HEK293T (cell line): ENCODE data around the gene ZNF69.
"Not testable (repeated sequence)": the region's sequence is repeated elsewhere in the genome, so short reads cannot be mapped to it uniquely, and the experiment has no call there.

Experiments used
- CTCF ChIA-PET: fragments of 350-600 bp; formaldehyde crosslinking; extraction: SDS; loops from one replicate; lab custom pipeline; 2021; ENCODE audit warnings: antibody characterized with exemption, inconsistent platforms; lab: Yijun Ruan, JAX
- POLR2A ChIA-PET: fragments of 350-600 bp; formaldehyde crosslinking; extraction: SDS; loops from one replicate; lab custom pipeline; 2020; ENCODE audit warnings: antibody characterized with exemption, inconsistent platforms; lab: Yijun Ruan, JAX
- DNase-seq: peaks from one replicate; pipeline ENCODE4 v3.0.0; 2012; ENCODE audit warnings: mixed read lengths; ENCODE audit errors: extremely low spot score
- ARNT ChIP-seq: fragments of 450-650 bp; IDR thresholded peaks from 2 replicates; pipeline ENCODE4 v1.6.1; 2017; ENCODE audit warnings: mild to moderate bottlenecking
- BHLHE40 ChIP-seq: fragments of 450-650 bp; IDR thresholded peaks from 2 replicates; pipeline ENCODE4 v1.6.1; 2016; ENCODE audit warnings: mild to moderate bottlenecking, moderate library complexity, borderline replicate concordance
- CTBP1 ChIP-seq: fragments of 450-650 bp; IDR thresholded peaks from 2 replicates; pipeline ENCODE4 v1.6.1; 2016; ENCODE audit warnings: borderline replicate concordance
- ELF4 ChIP-seq: fragments of 450-650 bp; IDR thresholded peaks from 2 replicates; pipeline ENCODE4 v1.6.1; 2017; ENCODE audit warnings: antibody characterized with exemption
- FOXA1 ChIP-seq: fragments of 450-650 bp; IDR thresholded peaks from 2 replicates; pipeline ENCODE4 v1.6.1; 2016; ENCODE audit warnings: mild to moderate bottlenecking
- FOXK2 ChIP-seq: fragments of 450-650 bp; IDR thresholded peaks from 2 replicates; pipeline ENCODE4 v1.6.1; 2016; ENCODE audit warnings: mild to moderate bottlenecking
- FOXM1 ChIP-seq: fragments of 450-650 bp; IDR thresholded peaks from 2 replicates; pipeline ENCODE4 v1.6.1; 2017; ENCODE audit warnings: mild to moderate bottlenecking, borderline replicate concordance
- HDGF ChIP-seq: fragments of 450-650 bp; IDR thresholded peaks from 2 replicates; pipeline ENCODE4 v1.6.1; 2017; ENCODE audit warnings: antibody characterized with exemption, borderline replicate concordance
- L3MBTL2 ChIP-seq: fragments of 450-650 bp; conservative IDR thresholded peaks from 2 replicates; pipeline ENCODE4 v1.6.1; 2016; ENCODE audit warnings: mild to moderate bottlenecking
- LEF1 ChIP-seq: fragments of 450-650 bp; IDR thresholded peaks from 2 replicates; pipeline ENCODE4 v1.6.1; 2017; ENCODE audit warnings: mild to moderate bottlenecking, borderline replicate concordance
- NFRKB ChIP-seq: fragments of 450-650 bp; IDR thresholded peaks from 2 replicates; pipeline ENCODE4 v1.6.1; 2016; ENCODE audit warnings: mild to moderate bottlenecking, moderate library complexity
- PKNOX1 ChIP-seq: fragments of 450-650 bp; IDR thresholded peaks from 2 replicates; pipeline ENCODE4 v1.6.1; 2016
- SP1 ChIP-seq: fragments of 450-650 bp; IDR thresholded peaks from 2 replicates; pipeline ENCODE4 v1.6.1; 2017
- SUZ12 ChIP-seq: fragments of 450-650 bp; IDR thresholded peaks from 2 replicates; pipeline ENCODE4 v1.6.1; 2016; ENCODE audit warnings: mild to moderate bottlenecking
- TARDBP ChIP-seq: fragments of 450-650 bp; IDR thresholded peaks from 2 replicates; pipeline ENCODE4 v1.6.1; 2016
- ZNF384 ChIP-seq: fragments of 450-650 bp; IDR thresholded peaks from 2 replicates; pipeline ENCODE4 v1.6.1; 2016

ZNF69 gene

DNA sequence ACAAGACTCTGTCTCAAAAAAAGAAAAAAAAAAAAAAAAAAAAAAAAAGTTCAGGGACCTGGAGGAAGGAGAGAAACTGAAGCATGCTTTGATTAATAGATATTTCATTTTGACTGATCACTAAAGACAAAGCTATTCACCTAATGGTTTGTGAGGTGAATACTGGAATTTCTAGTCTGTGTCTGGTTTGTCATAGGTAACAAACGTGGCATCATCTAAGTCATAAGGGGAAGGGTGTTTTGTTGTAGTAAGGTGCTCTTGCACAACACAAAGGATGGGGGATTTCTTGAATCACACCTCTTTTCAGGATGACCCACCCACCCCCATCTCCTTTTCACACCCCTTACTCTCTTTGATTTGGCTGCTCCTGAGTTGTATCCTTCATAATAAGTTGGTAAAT is 13.8 kb upstream of the ZNF69 start:
- TF ChIP-seq L3MBTL2: no peak
- no peak for TF ChIP-seq ZNF384
- no peak for TF ChIP-seq FOXA1
- TF ChIP-seq BHLHE40: no peak
- no peak for TF ChIP-seq PKNOX1
- no peak for TF ChIP-seq CTBP1
- no peak for TF ChIP-seq SUZ12
- no peak for TF ChIP-seq SP1
- no peak for TF ChIP-seq NFRKB
- no peak for TF ChIP-seq TARDBP
- TF ChIP-seq HDGF: no peak
- TF ChIP-seq FOXK2: no peak
- ChIA-PET POLR2A (no interaction called here), CTCF (no interaction called here)
- no peak for DNase-seq

- CTCF ChIA-PET: interaction anchor here (0.6 kb wide), 1 partner anchor 15 kb away, joined by 3 read pairs; no protein-coding TSS in a partner anchor
- POLR2A ChIA-PET, DNase-seq: not testable (repeated sequence)
Measured at GRCh38 chr19:11879687-11880266, 7.8 kb upstream of the ZNF69 start.

GRCh38 chr19:11880598-11880997 is 7.0 kb upstream of the ZNF69 start:
- no peak for TF ChIP-seq SUZ12
- TF ChIP-seq L3MBTL2: no peak
- TF ChIP-seq FOXA1: no peak
- no peak for TF ChIP-seq ELF4
- TF ChIP-seq FOXK2: no peak
- CTCF ChIA-PET: no interaction called here
- no peak for DNase-seq
- POLR2A ChIA-PET: no interaction called here

GRCh38 chr19:11881151-11881800 is 6.3 kb upstream of the ZNF69 start:
- ChIA-PET POLR2A (no interaction called here), CTCF (no interaction called here)
- TF ChIP-seq FOXA1 (no peak), PKNOX1 (no peak), HDGF (no peak), ZNF384 (no peak), NFRKB (no peak), FOXK2 (no peak), SUZ12 (no peak), TARDBP (no peak), ARNT (no peak), CTBP1 (no peak), SP1 (no peak), BHLHE40 (no peak), L3MBTL2 (no peak), ELF4 (no peak), LEF1 (no peak), FOXM1 (no peak)
- DNase-seq: peak; percentile 39

DNA sequence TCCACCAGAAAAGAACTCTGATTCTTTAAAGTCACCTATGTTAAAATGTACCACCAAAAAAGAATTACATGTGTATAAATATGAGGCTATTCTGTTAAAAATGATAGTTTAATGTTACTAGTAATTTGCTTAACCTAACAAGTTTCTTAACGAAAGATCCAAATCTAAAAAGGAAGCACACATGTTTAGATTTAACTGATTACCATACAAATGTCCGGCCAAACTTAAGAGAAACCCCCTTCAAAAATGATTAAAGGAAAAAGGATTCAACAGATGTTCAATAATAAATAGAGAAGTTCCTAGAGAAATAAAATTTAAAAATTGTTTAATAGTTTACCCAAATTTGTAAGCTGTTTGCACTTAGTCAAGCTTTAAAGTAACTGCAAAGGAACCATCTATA is 5.0 kb upstream of the ZNF69 start:
- ChIA-PET CTCF (no interaction called here), POLR2A (no interaction called here)
- no peak for DNase-seq
- TF ChIP-seq L3MBTL2 (no peak), HDGF (no peak), FOXK2 (no peak), FOXA1 (no peak), FOXM1 (no peak), SP1 (no peak), SUZ12 (no peak)

DNA sequence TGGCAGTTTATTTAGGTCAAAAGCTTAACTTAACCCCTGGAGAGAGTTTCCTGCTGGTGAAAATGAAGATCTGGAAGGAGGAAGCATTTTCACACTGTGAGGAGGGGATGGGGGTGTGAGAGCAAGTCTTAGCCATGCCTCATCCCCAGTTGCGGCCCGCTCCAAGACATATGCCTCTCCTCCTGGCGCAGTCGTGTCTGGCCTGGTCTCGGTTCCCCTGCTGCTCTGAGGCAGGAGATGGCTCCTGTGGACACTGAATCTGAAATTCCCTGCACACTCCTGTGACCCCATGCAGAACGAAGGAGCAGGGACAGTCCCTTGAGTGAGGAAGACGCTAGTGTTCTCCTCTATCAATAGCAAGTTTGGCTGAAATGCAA is 360 bp upstream of the ZNF69 start:
- ChIA-PET CTCF (no interaction called here), POLR2A (interaction anchor here (0.6 kb wide), 1 partner anchor 282 kb away, joined by 3 read pairs; no protein-coding TSS in a partner anchor)
- no peak for DNase-seq
- TF ChIP-seq L3MBTL2 (no peak), FOXK2 (no peak), TARDBP (no peak), CTBP1 (no peak), FOXA1 (no peak), SP1 (no peak), BHLHE40 (no peak), SUZ12 (no peak), PKNOX1 (no peak), ZNF384 (no peak), HDGF (no peak)

- DNase-seq, CTCF ChIA-PET, POLR2A ChIA-PET: not testable (repeated sequence)
Measured at GRCh38 chr19:11889901-11890300, 2.3 kb downstream of the ZNF69 start.
